ENCODE data around the gene ISYNA1.

Gene ISYNA1

GRCh38 chr19:18392417-18392816 is 45.5 kb downstream of the ISYNA1 start:
- no peak for DNase-seq (ENCODE audit: low read depth in 2 of 2)

DNA sequence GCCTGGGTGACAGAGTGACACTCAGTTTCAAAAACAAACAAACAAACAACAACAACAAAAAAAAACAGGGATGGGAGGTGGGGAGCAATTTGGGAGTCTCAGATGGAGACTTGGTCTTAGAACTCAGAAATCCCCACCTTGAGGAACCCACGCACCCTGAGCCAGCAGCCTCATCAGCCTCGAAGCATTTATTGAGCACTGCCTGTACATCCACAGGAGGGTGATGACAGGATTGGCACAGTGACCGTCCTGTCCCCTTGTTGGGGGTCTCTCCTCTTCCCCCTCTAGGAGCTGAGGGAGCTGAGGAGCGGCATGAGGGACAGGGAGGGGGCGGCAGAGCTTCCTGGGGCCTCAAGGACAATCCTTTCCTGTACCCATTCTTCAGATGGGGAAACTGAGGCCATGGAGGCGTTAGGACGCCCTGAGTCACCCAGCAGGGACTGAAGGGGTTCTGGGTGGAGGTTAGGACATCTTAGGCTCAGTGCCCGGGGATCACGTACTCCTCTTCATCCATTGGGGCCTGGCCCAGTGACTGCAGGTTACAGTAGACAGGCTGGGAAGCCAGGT is 46.3 kb downstream of the ISYNA1 start:
- no peak for DNase-seq (ENCODE audit: low read depth in 2 of 2)

GRCh38 chr19:18390065-18390907 is 47.6 kb downstream of the ISYNA1 start:
- DNase-seq (ENCODE audit: low read depth in 2 of 2) = no peak

GRCh38 chr19:18389726-18390064 is 48.2 kb downstream of the ISYNA1 start:
- no peak for DNase-seq (ENCODE audit: low read depth in 2 of 2)

GRCh38 chr19:18388960-18389725 is 48.8 kb downstream of the ISYNA1 start:
- DNase-seq (ENCODE audit: low read depth in 2 of 2) = no peak

- DNase-seq (ENCODE audit: low read depth in 2 of 2) = no peak
Measured at GRCh38 chr19:18388100-18388959, 49.6 kb downstream of the ISYNA1 start.

DNA sequence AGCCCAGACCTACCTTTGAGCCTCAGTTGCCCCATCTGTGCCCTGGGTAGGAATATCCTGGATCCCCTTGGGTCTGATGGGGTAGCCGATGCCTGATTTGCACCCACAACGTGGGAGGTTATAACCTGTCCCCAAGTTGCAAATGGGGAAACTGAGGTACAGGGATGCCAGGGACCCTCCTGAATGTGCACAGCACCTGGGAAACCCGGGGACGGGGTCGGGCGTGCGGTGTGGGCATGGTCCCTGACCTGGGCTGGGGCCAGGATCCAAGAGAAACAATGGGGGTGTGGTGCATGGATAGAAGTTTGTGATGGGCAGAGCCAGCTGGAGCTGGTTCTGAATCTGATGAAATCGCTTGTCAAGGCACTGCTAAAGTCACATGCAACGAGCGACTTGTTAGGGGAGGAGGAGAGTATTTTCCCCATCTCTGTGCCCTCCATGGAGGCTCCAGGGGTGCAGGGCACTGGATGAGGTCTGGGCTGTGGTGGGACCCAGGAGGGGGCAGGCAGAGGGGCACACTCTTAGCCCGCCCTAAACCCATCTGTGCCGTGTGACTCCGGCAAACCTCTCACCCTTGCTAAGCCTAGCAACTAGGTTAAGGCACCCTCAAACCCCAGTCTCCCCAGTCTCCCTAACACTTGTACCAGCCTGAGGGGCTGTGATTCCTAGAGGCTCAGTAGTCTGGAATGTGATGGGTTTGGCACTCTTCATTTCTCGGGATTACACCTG is 51.2 kb downstream of the ISYNA1 start:
- DNase-seq (ENCODE audit: low read depth in 2 of 2) = no peak

DNA sequence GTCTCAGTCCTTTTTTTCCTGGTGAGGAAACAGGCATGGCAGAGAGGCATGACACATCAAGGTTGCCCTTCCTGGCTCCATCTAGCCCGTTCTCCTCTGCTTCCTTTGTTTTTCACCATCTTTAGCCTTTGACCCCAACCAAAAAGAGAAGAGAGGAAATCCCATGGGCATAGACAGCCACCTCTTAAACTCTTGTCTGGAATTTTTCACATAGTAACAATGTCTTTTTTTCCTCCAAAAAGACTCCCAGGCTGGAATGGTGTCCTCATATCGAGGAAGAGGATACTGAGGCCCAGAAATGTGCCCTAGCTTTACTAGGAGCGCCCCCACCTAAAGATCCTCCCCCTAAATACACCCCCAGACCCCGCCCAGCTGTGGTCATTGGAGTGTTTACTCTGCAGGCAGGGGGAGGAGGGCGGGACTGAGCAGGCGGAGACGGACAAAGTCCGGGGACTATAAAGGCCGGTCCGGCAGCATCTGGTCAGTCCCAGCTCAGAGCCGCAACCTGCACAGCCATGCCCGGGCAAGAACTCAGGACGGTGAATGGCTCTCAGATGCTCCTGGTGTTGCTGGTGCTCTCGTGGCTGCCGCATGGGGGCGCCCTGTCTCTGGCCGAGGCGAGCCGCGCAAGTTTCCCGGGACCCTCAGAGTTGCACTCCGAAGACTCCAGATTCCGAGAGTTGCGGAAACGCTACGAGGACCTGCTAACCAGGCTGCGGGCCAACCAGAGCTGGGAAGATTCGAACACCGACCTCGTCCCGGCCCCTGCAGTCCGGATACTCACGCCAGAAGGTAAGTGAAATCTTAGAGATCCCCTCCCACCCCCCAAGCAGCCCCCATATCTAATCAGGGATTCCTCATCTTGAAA is 52.0 kb downstream of the ISYNA1 start, which contains the start of gene GDF15:
Gene GDF15, plus strand, starts transcription at position 484 of the 868 bp plus-strand sequence. Its CDS starts 32 bp downstream, at position 516.
- no peak for DNase-seq (ENCODE audit: low read depth in 2 of 2)

GRCh38 chr19:18385359-18385674 is 52.6 kb downstream of the ISYNA1 start:
- no peak for DNase-seq (ENCODE audit: low read depth in 2 of 2)

GRCh38 chr19:18384775-18385174 is 53.2 kb downstream of the ISYNA1 start:
- no peak for DNase-seq (ENCODE audit: low read depth in 2 of 2)

All from fibroblast of skin of left quadriceps (primary cell).